SK-N-SH (cell line): Measurements from ENCODE around the gene C2CD4D. TPM values are rescaled to one million over a fixed set of nuclear protein-coding genes. Genes with fewer than 3 reads are reported as not detected.

ENCODE experiments used
- CTCF ChIA-PET: fragments of 300-600, 350-600 bp; formaldehyde crosslinking; extraction: SDS; loops from one replicate; lab custom pipeline; 2021; lab: Yijun Ruan, JAX
- POLR2A ChIA-PET: fragments of 350-600 bp; sonication (Branson Sonifier 250); formaldehyde crosslinking; extraction: SDS; loops from one replicate; lab custom pipeline; 2020; ENCODE audit warnings: antibody characterized with exemption, inconsistent platforms; lab: Yijun Ruan, JAX
- DNase-seq: peaks from one replicate; pipeline ENCODE4 v3.0.0; 2012
- H2AFZ ChIP-seq: fragments of 200-600 bp; sonication (generic); 2 replicates; pipeline ENCODE4 v1.8.1; 2016; ENCODE audit warnings: antibody characterized with exemption, mild to moderate bottlenecking, low read depth
- H3F3A ChIP-seq: fragments of 200-600 bp; sonication (generic); replicated peaks from 2 replicates; pipeline ENCODE3; 2016; ENCODE audit warnings: antibody characterized with exemption, mild to moderate bottlenecking; ENCODE audit not compliant: insufficient read depth
- H3K27ac ChIP-seq, 2 experiments: fragments of 200-500 bp in 1 of 2; fragments of 200-600 bp in 1 of 2; sonication (Bioruptor generic) in 1 of 2; sonication (generic), shearing (Covaris generic) in 1 of 2; 2 replicates each; pipeline versions ENCODE4 v1.5.1 to v1.6.1; 2014 to 2016; ENCODE audit warnings: low read depth in 2 of 2, inconsistent platforms in 1 of 2, low read length in 1 of 2, mild to moderate bottlenecking in 1 of 2, mixed read lengths in 1 of 2
- H3K27me3 ChIP-seq: fragments of 200-600 bp; sonication (generic), shearing (Covaris generic); 2 replicates; pipeline ENCODE4 v1.6.1; 2016; ENCODE audit warnings: mixed run types; ENCODE audit not compliant: insufficient read depth
- H3K36me3 ChIP-seq, 2 experiments: fragments of 200-500 bp in 1 of 2; fragments of 200-600 bp in 1 of 2; sonication (Bioruptor generic) in 1 of 2; sonication (generic) in 1 of 2; replicated peaks in 1 of 2; 2 replicates each; pipeline versions ENCODE3 to v1.5.1; 2014 to 2016; ENCODE audit warnings: low read length in 1 of 2, mild to moderate bottlenecking in 1 of 2; ENCODE audit not compliant: insufficient read depth in 2 of 2, control insufficient read depth in 1 of 2
- H3K4me1 ChIP-seq, 2 experiments: fragments of 200-500 bp in 1 of 2; fragments of 200-600 bp in 1 of 2; sonication (Bioruptor generic) in 1 of 2; sonication (generic), shearing (Covaris generic) in 1 of 2; 2 replicates each; pipeline versions ENCODE4 v1.5.1 to v1.6.1; 2014 to 2016; ENCODE audit warnings: low read depth in 1 of 2, low read length in 1 of 2, mixed run types in 1 of 2; ENCODE audit not compliant: insufficient read depth in 2 of 2, control insufficient read depth in 1 of 2
- H3K4me2 ChIP-seq: fragments of 200-600 bp; sonication (generic), shearing (Covaris generic); 2 replicates; pipeline ENCODE4 v1.6.1; 2017; ENCODE audit warnings: mixed run types
- H3K4me3 ChIP-seq, 2 experiments: fragments of 200-500 bp in 1 of 2; fragments of 200-600 bp in 1 of 2; sonication (Bioruptor generic) in 1 of 2; sonication (generic), shearing (Covaris generic) in 1 of 2; 2 replicates each; pipeline versions ENCODE4 v1.5.1 to v1.8.1; 2014 to 2016; ENCODE audit warnings: low read depth in 2 of 2, inconsistent platforms in 1 of 2, low read length in 1 of 2, mild to moderate bottlenecking in 1 of 2, mixed read lengths in 1 of 2, moderate library complexity in 1 of 2
- H3K79me2 ChIP-seq: fragments of 200-600 bp; sonication (generic); 2 replicates; pipeline ENCODE4 v1.8.1; 2017; ENCODE audit warnings: mild to moderate bottlenecking; ENCODE audit not compliant: insufficient read depth
- H3K9ac ChIP-seq: fragments of 200-600 bp; sonication (generic); 2 replicates; pipeline ENCODE4 v1.6.1; 2017; ENCODE audit warnings: mixed run types
- H3K9me2 ChIP-seq: fragments of 200-600 bp; sonication (generic); 2 replicates; pipeline ENCODE4 v1.6.1; 2017; ENCODE audit warnings: mixed run types
- H3K9me3 ChIP-seq: fragments of 200-600 bp; sonication (generic); 2 replicates; pipeline ENCODE4 v1.6.1; 2017; ENCODE audit warnings: mixed run types, mild to moderate bottlenecking, moderate library complexity
- H4K20me1 ChIP-seq: fragments of 200-600 bp; sonication (generic); 2 replicates; pipeline ENCODE4 v1.6.1; 2017; ENCODE audit warnings: mild to moderate bottlenecking, mixed run types; ENCODE audit not compliant: insufficient read depth
- CHD2 ChIP-seq: fragments of 150-350 bp; IDR thresholded peaks from 2 replicates; pipeline ENCODE4 v1.6.1; 2018; ENCODE audit warnings: low read length; ENCODE audit not compliant: partially characterized antibody
- ELF1 ChIP-seq: IDR thresholded peaks from 2 replicates; pipeline ENCODE4 v1.4.0; 2012
- EP300 ChIP-seq, 2 experiments: IDR thresholded peaks; 2 replicates each; pipeline versions ENCODE4 v1.4.0 to v1.6.1; 2012; ENCODE audit warnings: borderline replicate concordance in 1 of 2, low read depth in 1 of 2, low read length in 1 of 2
- FOXM1 ChIP-seq: IDR thresholded peaks from 2 replicates; pipeline ENCODE4 v1.4.0; 2012; ENCODE audit warnings: low read depth, mild to moderate bottlenecking
- GABPA ChIP-seq: IDR thresholded peaks from 2 replicates; pipeline ENCODE4 v1.4.0; 2012; ENCODE audit warnings: low read depth, mild to moderate bottlenecking
- GATA2 ChIP-seq: sonication (generic); formaldehyde crosslinking; IDR thresholded peaks from 2 replicates; pipeline ENCODE4 v1.5.0; 2020; ENCODE audit warnings: mild to moderate bottlenecking, missing genetic modification reagents
- JUND ChIP-seq: IDR thresholded peaks from 2 replicates; pipeline ENCODE4 v1.4.0; 2012
- MXI1 ChIP-seq: IDR thresholded peaks from 2 replicates; pipeline ENCODE4 v1.6.1; 2012; ENCODE audit warnings: mild to moderate bottlenecking, low read depth, low read length, improper control_type of control experiment
- RAD21 ChIP-seq: IDR thresholded peaks from 2 replicates; pipeline ENCODE4 v1.6.1; 2012; ENCODE audit warnings: mild to moderate bottlenecking, low read length
- RCOR1 ChIP-seq: fragments of 150-350 bp; IDR thresholded peaks from 2 replicates; pipeline ENCODE4 v1.6.1; 2017; ENCODE audit warnings: antibody characterized with exemption, low read length
- TEAD4 ChIP-seq: IDR thresholded peaks from 2 replicates; pipeline ENCODE4 v1.4.0; 2012; ENCODE audit warnings: mild to moderate bottlenecking, borderline replicate concordance; ENCODE audit not compliant: insufficient read depth
- ZBTB33 ChIP-seq: IDR thresholded peaks from 2 replicates; pipeline ENCODE4 v1.4.0; 2012; ENCODE audit warnings: low read depth, borderline replicate concordance
- WGBS: methylation state at CpG from one replicate; pipeline ENCODE4 v1.1.6; 2017; ENCODE audit warnings: low lambda C conversion rate; 5-methylcytosine and 5-hydroxymethylcytosine counted together
- polyA plus RNA-seq, 3 experiments: library from polyadenylated mRNA; depleted of rRNA; stranded (reverse); fragments of >200 nt; gene quantifications; 2 replicates each; pipeline ENCODE4 v1.2.3, GENCODE V29; 2012
- TF ChIP-seq, protein P1 (sequence below): IDR thresholded peaks from 2 replicates; pipeline ENCODE4 v1.4.0; 2012; ENCODE audit warnings: low read depth, borderline replicate concordance
- TF ChIP-seq, protein P2 (sequence below): fragments of 150-350 bp; IDR thresholded peaks from 2 replicates; pipeline ENCODE4 v1.6.1; 2016; ENCODE audit warnings: mild to moderate bottlenecking, low read depth, low read length
- TF ChIP-seq, protein P3 (sequence below): fragments of 150-350 bp; IDR thresholded peaks from 2 replicates; pipeline ENCODE4 v1.6.1; 2017; ENCODE audit warnings: antibody characterized with exemption, low read length, low read depth, borderline replicate concordance

C2CD4D gene
- polyA plus RNA-seq, 1 of the 3 experiments (the other 2 are of a cell fraction) = not detected

- Histone ChIP-seq H3K4me1 (peaks cover 0 to 58% of the 10 kb centered on the region in 2 experiments; a peak in 2 of 4 replicates), H3K4me2 (no peak overlapping the region), H3K27me3 (peaks cover 53% of the 10 kb centered on the region)
- TF ChIP-seq ELF1 (no peak), GABPA (no peak), CHD2 (no peak), MXI1 (no peak), JUND (no peak), GATA2 (no peak), EP300 (IDR thresholded peaks at IDR 0.05; ENCODE audit: borderline replicate concordance in 1 of 2, low read depth in 1 of 2, low read length in 1 of 2) (no peak), ZBTB33 (no peak), RAD21 (no peak), FOXM1 (no peak), RCOR1 (no peak), TEAD4 (no peak)
- TF ChIP-seq, protein P1, sequence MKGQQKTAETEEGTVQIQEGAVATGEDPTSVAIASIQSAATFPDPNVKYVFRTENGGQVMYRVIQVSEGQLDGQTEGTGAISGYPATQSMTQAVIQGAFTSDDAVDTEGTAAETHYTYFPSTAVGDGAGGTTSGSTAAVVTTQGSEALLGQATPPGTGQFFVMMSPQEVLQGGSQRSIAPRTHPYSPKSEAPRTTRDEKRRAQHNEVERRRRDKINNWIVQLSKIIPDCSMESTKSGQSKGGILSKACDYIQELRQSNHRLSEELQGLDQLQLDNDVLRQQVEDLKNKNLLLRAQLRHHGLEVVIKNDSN = no peak
- TF ChIP-seq, protein P2, sequence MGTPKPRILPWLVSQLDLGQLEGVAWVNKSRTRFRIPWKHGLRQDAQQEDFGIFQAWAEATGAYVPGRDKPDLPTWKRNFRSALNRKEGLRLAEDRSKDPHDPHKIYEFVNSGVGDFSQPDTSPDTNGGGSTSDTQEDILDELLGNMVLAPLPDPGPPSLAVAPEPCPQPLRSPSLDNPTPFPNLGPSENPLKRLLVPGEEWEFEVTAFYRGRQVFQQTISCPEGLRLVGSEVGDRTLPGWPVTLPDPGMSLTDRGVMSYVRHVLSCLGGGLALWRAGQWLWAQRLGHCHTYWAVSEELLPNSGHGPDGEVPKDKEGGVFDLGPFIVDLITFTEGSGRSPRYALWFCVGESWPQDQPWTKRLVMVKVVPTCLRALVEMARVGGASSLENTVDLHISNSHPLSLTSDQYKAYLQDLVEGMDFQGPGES = no peak
- TF ChIP-seq, protein P3, sequence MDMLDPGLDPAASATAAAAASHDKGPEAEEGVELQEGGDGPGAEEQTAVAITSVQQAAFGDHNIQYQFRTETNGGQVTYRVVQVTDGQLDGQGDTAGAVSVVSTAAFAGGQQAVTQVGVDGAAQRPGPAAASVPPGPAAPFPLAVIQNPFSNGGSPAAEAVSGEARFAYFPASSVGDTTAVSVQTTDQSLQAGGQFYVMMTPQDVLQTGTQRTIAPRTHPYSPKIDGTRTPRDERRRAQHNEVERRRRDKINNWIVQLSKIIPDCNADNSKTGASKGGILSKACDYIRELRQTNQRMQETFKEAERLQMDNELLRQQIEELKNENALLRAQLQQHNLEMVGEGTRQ = no peak
- TF ChIP-seq, all 33 proteins: peak for 0
- Histone ChIP-seq H3K9me2 (no peaks in the 10 kb centered on the region), H3K27ac (peak overlapping the region in 1 of 2 experiments; percentile 95; a peak in 2 of 4 replicates), H2AFZ (no peak overlapping the region), H3K36me3 (no peaks in the 10 kb centered on the region), H3K9me3 (no peaks in the 10 kb centered on the region), H3K4me3 (no peak overlapping the region), H3F3A (no peaks in the 10 kb centered on the region), H4K20me1 (no peaks in the 10 kb centered on the region), H3K79me2 (no peaks in the 10 kb centered on the region), H3K9ac (no peak overlapping the region)
- ChIA-PET POLR2A (interaction anchor here (1.1 to 1.8 kb wide), 2 partner anchors 18 to 34 kb away, joined by 3 to 7 read pairs; no protein-coding TSS in a partner anchor), CTCF (interaction anchor here (1.7 to 2.5 kb wide), 2 partner anchors 13 to 34 kb away, joined by 4 to 9 read pairs; no protein-coding TSS in a partner anchor)
- WGBS = 44% methylated on average over 2 of the region's 5 CpGs
- no peak for DNase-seq
Measured at GRCh38 chr1:151802372-151802771, 37.2 kb downstream of the C2CD4D start.
